Endothelial cell of umbilical vein (primary cell): Measurements from ENCODE around the gene PCGF2. TPM values are rescaled to one million over a fixed set of nuclear protein-coding genes. Genes with fewer than 3 reads are reported as not detected.
A peak's percentile ranks its signal among the peaks of the same experiment; 100 is the strongest.

Experiments
- BruUV-seq: library from RNA; stranded (reverse); fragments of 400-500 nt; replicated peaks from 2 replicates; lab custom pipeline; 2021; lab: Mats Ljungman, UMichigan
- CTCF ChIA-PET: fragments of 300-600, 350-600 bp; sonication (Branson Sonifier 250); formaldehyde crosslinking; loops from one replicate; lab custom pipeline; 2021; ENCODE audit warnings: antibody characterized with exemption, inconsistent platforms; lab: Charles Lee
- POLR2A ChIA-PET: fragments of 300-600, 350-600 bp; sonication (Branson Sonifier 250); formaldehyde crosslinking; loops from one replicate; lab custom pipeline; 2021; ENCODE audit warnings: antibody characterized with exemption, inconsistent platforms; lab: Charles Lee
- DNase-seq: peaks from one replicate; pipeline ENCODE4 v3.0.0-alpha.2; 2011; ENCODE audit warnings: low read depth, low spot score
- FAIRE-seq: peaks from 2 replicates; lab custom pipeline; 2011; peaks lifted over from hg19 to GRCh38; lab: Jason Lieb, UNC
- H2AFZ ChIP-seq: 2 replicates; pipeline ENCODE4 v1.6.0; 2012; ENCODE audit warnings: low read depth, low read length, control low read depth, inconsistent platforms
- H3K27ac ChIP-seq: 2 replicates; pipeline ENCODE4 v1.5.1; 2011; ENCODE audit warnings: low read depth, mild to moderate bottlenecking, control low read depth, low read length, moderate library complexity; ENCODE audit not compliant: insufficient read depth
- H3K27me3 ChIP-seq, 2 experiments: 2 replicates each; pipeline versions ENCODE4 v1.6.0 to v1.6.1; 2011; ENCODE audit warnings: low read length in 2 of 2, mixed read lengths in 1 of 2; ENCODE audit not compliant: control insufficient read depth in 2 of 2, insufficient read depth in 2 of 2
- H3K36me3 ChIP-seq, 2 experiments: 2 replicates in 1 of 2; 3 replicates in 1 of 2; pipeline ENCODE4 v1.5.1; 2011; ENCODE audit warnings: low read length in 2 of 2, mild to moderate bottlenecking in 1 of 2, moderate library complexity in 1 of 2; ENCODE audit not compliant: control insufficient read depth in 2 of 2, insufficient read depth in 2 of 2; ENCODE audit errors: extremely low read depth in 1 of 2
- H3K4me1 ChIP-seq: 3 replicates; pipeline ENCODE4 v1.5.1; 2011; ENCODE audit warnings: mild to moderate bottlenecking, low read length; ENCODE audit not compliant: control insufficient read depth, insufficient read depth; ENCODE audit errors: extremely low read depth
- H3K4me2 ChIP-seq: 2 replicates; pipeline ENCODE4 v1.6.1; 2011; ENCODE audit warnings: low read length, control low read depth, mixed read lengths; ENCODE audit not compliant: insufficient read depth
- H3K4me3 ChIP-seq, 3 experiments: fragments of 200-600 bp in 1 of 3; sonication (generic), shearing (Covaris generic) in 1 of 3; replicated peaks in 1 of 3; 2 replicates each; pipeline ENCODE4 v1.5.1; 2011 to 2016; ENCODE audit warnings: control low read depth in 3 of 3, low read length in 3 of 3, mild to moderate bottlenecking in 2 of 3, inconsistent platforms in 1 of 3, low read depth in 1 of 3, moderate library complexity in 1 of 3; ENCODE audit not compliant: insufficient read depth in 1 of 3
- H3K79me2 ChIP-seq: 2 replicates; pipeline ENCODE4 v1.6.0; 2012; ENCODE audit warnings: low read length, inconsistent platforms; ENCODE audit not compliant: control insufficient read depth, insufficient read depth
- H3K9ac ChIP-seq: replicated peaks from 2 replicates; pipeline ENCODE3; 2011; ENCODE audit warnings: low read length, control low read depth; ENCODE audit not compliant: insufficient read depth; ENCODE audit errors: extremely low read depth
- H3K9me1 ChIP-seq: replicated peaks from 3 replicates; pipeline ENCODE4 v1.6.0; 2011; ENCODE audit warnings: mild to moderate bottlenecking, low read length; ENCODE audit not compliant: control insufficient read depth, insufficient read depth; ENCODE audit errors: extremely low read depth
- H3K9me3 ChIP-seq: replicated peaks from 2 replicates; pipeline ENCODE4 v1.5.1; 2012; ENCODE audit warnings: low read length, inconsistent platforms; ENCODE audit not compliant: control insufficient read depth, insufficient read depth
- H4K20me1 ChIP-seq: replicated peaks from 2 replicates; pipeline ENCODE3; 2011; ENCODE audit warnings: mild to moderate bottlenecking, low read length; ENCODE audit not compliant: control insufficient read depth, insufficient read depth; ENCODE audit errors: extremely low read depth
- EZH2 ChIP-seq: IDR thresholded peaks from 2 replicates; pipeline ENCODE4 v1.6.1; 2012; ENCODE audit warnings: borderline replicate concordance, low read depth, mild to moderate bottlenecking, moderate library complexity, low read length, inconsistent platforms; ENCODE audit not compliant: severe bottlenecking
- FOS ChIP-seq: IDR thresholded peaks from 2 replicates; pipeline ENCODE4 v1.6.1; 2011; ENCODE audit warnings: mild to moderate bottlenecking, low read length, moderate library complexity, borderline replicate concordance; ENCODE audit not compliant: insufficient read depth
- GATA2 ChIP-seq: IDR thresholded peaks from 2 replicates; pipeline ENCODE4 v1.7.0; 2011; ENCODE audit warnings: low read depth, mild to moderate bottlenecking, moderate library complexity, mixed read lengths, low read length; ENCODE audit not compliant: insufficient read length, insufficient read depth
- JUN ChIP-seq: IDR thresholded peaks from 2 replicates; pipeline ENCODE4 v1.6.1; 2011; ENCODE audit warnings: borderline replicate concordance, low read depth; ENCODE audit not compliant: insufficient read length, insufficient read depth
- MAX ChIP-seq: IDR thresholded peaks from 2 replicates; pipeline ENCODE4 v1.6.1; 2011; ENCODE audit not compliant: insufficient read depth, insufficient read length
- MYC ChIP-seq: IDR thresholded peaks from one replicate; pipeline ENCODE4 v1.6.1; 2011; ENCODE audit warnings: mild to moderate bottlenecking, low read depth, low read length
- POLR2A ChIP-seq: IDR thresholded peaks from 2 replicates; pipeline ENCODE4 v1.6.1; 2012; ENCODE audit warnings: low read depth, mild to moderate bottlenecking, control low read depth, low read length
- POLR2AphosphoS5 ChIP-seq: IDR thresholded peaks from 2 replicates; pipeline ENCODE4 v1.6.1; 2012; ENCODE audit warnings: low read depth, mild to moderate bottlenecking, control low read depth, low read length, moderate library complexity; ENCODE audit not compliant: insufficient read depth
- dilution Hi-C: fragments of 300-500 bp; cut with MboI; formaldehyde crosslinking; loops from one replicate; pipeline ENCODE4 v1.15.0; 2019; ENCODE audit warnings: low sequenced_read_pairs; ENCODE audit not compliant: extremely low pct_ligation_motif_present
- intact Hi-C: fragments of 100-400 bp; cut with micrococcal nuclease; formaldehyde crosslinking; loops from one replicate; pipeline ENCODE4 v1.10.0; 2022
- polyA plus RNA-seq, 4 experiments: library from polyadenylated mRNA; depleted of rRNA in 3 of 4; stranded (reverse) in 3 of 4; unstranded in 1 of 4; fragments of >200 nt; gene quantifications; 2 replicates each; pipeline versions ENCODE4 v1.2.1 to v1.2.3, GENCODE V29; 2011 to 2012; ENCODE audit warnings: missing spikeins in 1 of 4
- total RNA-seq: library from RNA; stranded (reverse); gene quantifications from 2 replicates; pipeline ENCODE4 v1.2.3, GENCODE V29; 2021
- TF ChIP-seq, protein P1 (sequence below), 2 donors: IDR thresholded peaks; 1 replicate in 1 of 2; 2 replicates in 1 of 2; pipeline ENCODE4 v1.5.1; 2011; ENCODE audit warnings: low read length in 2 of 2, mild to moderate bottlenecking in 2 of 2, moderate library complexity in 2 of 2, control low read depth in 1 of 2, inconsistent platforms in 1 of 2, low read depth in 1 of 2; ENCODE audit not compliant: insufficient read depth in 1 of 2; ENCODE audit errors: extremely low read depth in 1 of 2

Gene PCGF2
- total and polyA plus RNA-seq, 2 donors (not counting 3 experiments of a cell fraction or from before 2014, with no cell fraction given): 39.8 to 78.4 TPM

DNA sequence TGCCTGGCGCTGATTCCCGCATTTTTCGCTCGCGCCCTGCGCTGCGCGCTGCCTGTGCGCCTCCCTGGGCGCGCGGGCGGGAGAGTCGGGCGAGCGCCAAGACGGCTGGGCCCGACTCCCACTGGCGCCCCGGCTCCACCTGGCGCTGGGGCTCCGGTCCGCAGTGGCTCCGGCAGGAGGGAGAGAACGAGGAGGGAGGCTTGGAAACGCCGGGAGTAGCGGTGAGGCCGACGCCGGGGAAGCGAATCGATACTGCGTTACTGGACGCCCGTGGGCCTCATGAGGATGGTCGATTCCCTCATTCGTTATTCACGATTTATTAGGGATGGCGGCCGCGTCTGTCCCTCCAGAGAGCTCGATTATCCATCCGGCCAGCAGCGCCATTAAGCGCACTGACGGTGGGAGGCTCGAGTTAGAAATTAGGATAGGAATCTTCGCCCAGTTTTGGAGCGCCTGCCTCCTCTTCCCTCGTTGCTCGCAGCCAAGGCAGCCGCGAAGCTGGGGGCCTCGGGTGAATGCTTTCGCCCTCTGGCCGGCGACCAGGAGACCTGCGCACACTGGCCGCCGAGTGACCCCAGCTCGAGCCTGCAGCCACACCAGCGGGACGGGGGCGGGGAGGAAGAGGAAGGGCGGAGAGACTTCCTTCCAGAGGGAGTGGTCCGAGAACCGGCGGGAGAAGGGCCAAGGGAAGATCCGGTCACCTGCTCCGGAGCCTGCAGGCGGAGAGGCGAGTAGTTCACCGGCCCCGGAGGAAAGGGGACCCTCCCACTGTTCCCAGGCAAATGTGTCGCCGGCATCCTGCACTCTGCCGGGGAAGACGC is 1.3 kb upstream of the PCGF2 start:
- H3K4me2 ChIP-seq: peak overlapping the region; percentile 88
- intact Hi-C loops (loop anchor here (2.0 to 5.0 kb wide), 3 partner anchors 47 to 403 kb away; partner anchors contain the start of genes PIP4K2B and PLXDC1), dilution Hi-C loops (no loop called here)
- peak overlapping the region; percentile 27 for H3K9ac ChIP-seq
- peaks cover 2% of the 10 kb centered on the region for H4K20me1 ChIP-seq
- peak overlapping the region; percentile 19 for H2AFZ ChIP-seq
- ChIA-PET POLR2A (no interaction called here), CTCF (interaction anchor here (1.1 kb wide), 1 partner anchor 14 kb away, joined by 7 read pairs; no protein-coding TSS in a partner anchor)
- H3K9me1 ChIP-seq: no peaks in the 10 kb centered on the region
- H3K4me1 ChIP-seq: peaks cover 51% of the 10 kb centered on the region
- FAIRE-seq (no peak), DNase-seq (peak; percentile 65)
- H3K36me3 ChIP-seq: peaks cover 0 to under 1% of the 10 kb centered on the region in 2 experiments
- no peaks in the 10 kb centered on the region for H3K9me3 ChIP-seq
- H3K27ac ChIP-seq: peak overlapping the region; percentile 56
- no TSS peak for BruUV-seq
- H3K4me3 ChIP-seq: peak overlapping the region; percentile 28 to 80 (median 36)
- H3K79me2 ChIP-seq: peaks cover 53% of the 10 kb centered on the region
- no peaks in the 10 kb centered on the region for H3K27me3 ChIP-seq
- peak; percentile 63 for TF ChIP-seq MYC
- TF ChIP-seq POLR2A: peak; percentile 77
- no peak for TF ChIP-seq EZH2
- peak; percentile 90 for TF ChIP-seq POLR2AphosphoS5
- TF ChIP-seq MAX: no peak
- no peak for TF ChIP-seq JUN

DNA sequence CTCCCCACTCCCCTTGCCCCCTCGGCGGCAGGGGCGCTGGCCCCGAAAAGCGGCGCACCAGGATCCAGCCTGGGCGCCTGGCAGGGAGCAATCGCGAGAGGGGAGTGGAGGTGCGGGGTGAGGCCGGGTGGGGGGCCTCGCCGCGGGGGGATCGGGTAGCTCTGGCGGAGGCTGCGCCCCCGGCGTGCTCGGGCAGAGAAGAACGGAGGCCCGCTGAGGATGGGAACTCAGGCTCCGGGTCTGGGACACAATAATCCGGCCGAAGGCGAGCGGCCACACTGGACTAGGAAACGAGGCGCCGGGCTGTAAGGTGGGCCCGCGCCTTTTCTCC is 721 bp upstream of the PCGF2 start:
- FAIRE-seq: no peak
- Histone ChIP-seq H3K27ac (peak overlapping the region; percentile 56), H3K4me2 (peak overlapping the region; percentile 88), H3K27me3 (no peaks in the 10 kb centered on the region), H3K9me1 (no peaks in the 10 kb centered on the region), H3K9ac (peak overlapping the region; percentile 61), H3K4me3 (peak overlapping the region; percentile 28 to 80 (median 36)), H3K9me3 (no peaks in the 10 kb centered on the region), H4K20me1 (peaks cover 2% of the 10 kb centered on the region), H2AFZ (no peak overlapping the region), H3K79me2 (peaks cover 55% of the 10 kb centered on the region), H3K4me1 (peaks cover 50% of the 10 kb centered on the region), H3K36me3 (no peaks in the 10 kb centered on the region)
- BruUV-seq: no TSS peak
- intact Hi-C loops (loop anchor here (2.0 kb wide), 1 partner anchor 46 kb away; no protein-coding TSS in a partner anchor), dilution Hi-C loops (no loop called here)
- TF ChIP-seq GATA2 (no peak), FOS (no peak), POLR2AphosphoS5 (no peak), MAX (no peak), JUN (no peak), POLR2A (no peak), EZH2 (no peak), MYC (no peak)
- TF ChIP-seq, protein P1, sequence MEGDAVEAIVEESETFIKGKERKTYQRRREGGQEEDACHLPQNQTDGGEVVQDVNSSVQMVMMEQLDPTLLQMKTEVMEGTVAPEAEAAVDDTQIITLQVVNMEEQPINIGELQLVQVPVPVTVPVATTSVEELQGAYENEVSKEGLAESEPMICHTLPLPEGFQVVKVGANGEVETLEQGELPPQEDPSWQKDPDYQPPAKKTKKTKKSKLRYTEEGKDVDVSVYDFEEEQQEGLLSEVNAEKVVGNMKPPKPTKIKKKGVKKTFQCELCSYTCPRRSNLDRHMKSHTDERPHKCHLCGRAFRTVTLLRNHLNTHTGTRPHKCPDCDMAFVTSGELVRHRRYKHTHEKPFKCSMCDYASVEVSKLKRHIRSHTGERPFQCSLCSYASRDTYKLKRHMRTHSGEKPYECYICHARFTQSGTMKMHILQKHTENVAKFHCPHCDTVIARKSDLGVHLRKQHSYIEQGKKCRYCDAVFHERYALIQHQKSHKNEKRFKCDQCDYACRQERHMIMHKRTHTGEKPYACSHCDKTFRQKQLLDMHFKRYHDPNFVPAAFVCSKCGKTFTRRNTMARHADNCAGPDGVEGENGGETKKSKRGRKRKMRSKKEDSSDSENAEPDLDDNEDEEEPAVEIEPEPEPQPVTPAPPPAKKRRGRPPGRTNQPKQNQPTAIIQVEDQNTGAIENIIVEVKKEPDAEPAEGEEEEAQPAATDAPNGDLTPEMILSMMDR (IDR thresholded peaks at IDR 0.05; ENCODE audit: extremely low read depth in 1 of 2, insufficient read depth in 1 of 2, low read depth in 1 of 2, low read length in 2 of 2): no peak
- DNase-seq: no peak
- POLR2A ChIA-PET: no interaction called here
- CTCF ChIA-PET: interaction anchor here (1.1 kb wide), 1 partner anchor 13 kb away, joined by 7 read pairs; no protein-coding TSS in a partner anchor
